Measurements from ENCODE around the gene RBM15.

The RBM15 gene

GRCh38 chr1:110360431-110360830 is 21.3 kb downstream of the RBM15 start:
- DNase-seq = no peak

- DNase-seq = no peak
Measured at GRCh38 chr1:110361856-110362255, 22.7 kb downstream of the RBM15 start.

GRCh38 chr1:110364221-110364620 is 25.0 kb downstream of the RBM15 start:
- DNase-seq = no peak

- DNase-seq = no peak
Measured at GRCh38 chr1:110370827-110371226, 31.6 kb downstream of the RBM15 start.

- DNase-seq = no peak
Measured at GRCh38 chr1:110375490-110375889, 36.3 kb downstream of the RBM15 start.

GRCh38 chr1:110380672-110381283 is 41.6 kb downstream of the RBM15 start:
- no peak for DNase-seq

- DNase-seq = no peak
Measured at GRCh38 chr1:110383251-110383990, 44.2 kb downstream of the RBM15 start.

- DNase-seq = no peak
Measured at GRCh38 chr1:110384581-110385321, 45.6 kb downstream of the RBM15 start.

GRCh38 chr1:110385369-110385768 is 46.2 kb downstream of the RBM15 start:
- DNase-seq = no peak

GRCh38 chr1:110387048-110387754 is 48.0 kb downstream of the RBM15 start:
- DNase-seq = no peak

GRCh38 chr1:110390096-110390495 is 50.9 kb downstream of the RBM15 start:
- DNase-seq = no peak

GRCh38 chr1:110390692-110391245 is 51.6 kb downstream of the RBM15 start, which contains the start of gene SLC16A4:
Gene SLC16A4 (minus strand): TSS chr1:110391026. CDS start chr1:110389323, 1,703 bp downstream.
- no peak for DNase-seq

- DNase-seq = no peak
Measured at GRCh38 chr1:110393286-110393685, 54.1 kb downstream of the RBM15 start.

- DNase-seq = no peak
Measured at GRCh38 chr1:110393691-110394492, 54.7 kb downstream of the RBM15 start.

GRCh38 chr1:110394493-110394820 is 55.3 kb downstream of the RBM15 start:
- DNase-seq = no peak

Measured in stimulated activated CD4-positive, alpha-beta T cell treated with anti-CD3 and anti-CD28 coated beads, Interleukin-2, amount 100 ng/mL, for 48 hours (primary cell).